ENCODE measurements around the gene TP53INP2.
"Not testable (repeated sequence)": the region's sequence is repeated elsewhere in the genome, so short reads cannot be mapped to it uniquely, and the experiment has no call there.

The TP53INP2 gene

GRCh38 chr20:34706302-34706875 lies 2.2 kb downstream of the TP53INP2 start:
- no peak for DNase-seq

DNA sequence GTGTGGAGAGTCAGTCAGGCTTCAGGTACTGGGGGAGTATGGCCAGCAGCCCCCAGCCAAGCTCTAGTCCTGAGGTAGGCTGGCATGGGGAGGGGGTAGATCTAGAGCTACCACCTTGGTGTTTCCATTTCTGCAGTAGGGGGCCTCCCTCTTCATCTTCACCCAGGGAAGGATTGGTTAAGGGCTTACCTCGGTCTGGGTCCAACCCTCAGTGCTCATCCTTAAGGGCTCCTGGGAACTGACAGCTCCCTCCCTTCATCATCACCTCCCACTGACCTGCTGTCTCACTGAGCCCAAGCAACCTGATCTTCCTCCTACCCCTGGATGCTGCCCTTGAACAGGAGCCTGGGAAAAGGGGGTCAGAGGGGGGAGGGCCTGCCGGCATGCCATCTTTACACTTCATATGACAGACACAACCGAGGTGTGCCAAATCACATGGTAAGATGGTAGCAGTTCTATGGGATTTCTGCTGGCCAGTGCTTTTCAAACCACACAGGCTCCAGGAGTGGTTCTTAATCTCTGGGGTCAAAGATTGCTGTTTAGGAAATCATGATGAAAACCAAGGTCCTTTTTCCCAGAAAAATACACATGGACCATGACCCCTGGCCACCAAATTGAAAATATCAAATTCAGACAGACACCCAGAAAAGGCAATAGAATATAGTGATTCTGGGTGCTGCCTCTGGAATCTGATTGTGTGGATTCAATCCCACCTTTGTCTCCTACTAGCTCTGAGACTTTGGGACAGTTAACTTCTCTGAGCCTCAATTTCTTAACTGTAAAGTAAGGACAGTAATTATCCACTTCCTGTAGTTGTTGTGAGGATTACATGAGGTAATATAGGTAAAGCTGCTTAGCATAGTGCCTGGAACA lies 3.0 kb downstream of the TP53INP2 start:
- DNase-seq, result no peak

- DNase-seq, result peak; percentile 55 to 59
Measured at GRCh38 chr20:34708621-34709043, 4.5 kb downstream of the TP53INP2 start.

GRCh38 chr20:34709044-34709830 lies 5.1 kb downstream of the TP53INP2 start:
- DNase-seq, result peak; percentile 83 to 84

GRCh38 chr20:34709831-34710567 lies 5.9 kb downstream of the TP53INP2 start:
- DNase-seq, result peak in 1 of 2 donors; percentile 45

DNA sequence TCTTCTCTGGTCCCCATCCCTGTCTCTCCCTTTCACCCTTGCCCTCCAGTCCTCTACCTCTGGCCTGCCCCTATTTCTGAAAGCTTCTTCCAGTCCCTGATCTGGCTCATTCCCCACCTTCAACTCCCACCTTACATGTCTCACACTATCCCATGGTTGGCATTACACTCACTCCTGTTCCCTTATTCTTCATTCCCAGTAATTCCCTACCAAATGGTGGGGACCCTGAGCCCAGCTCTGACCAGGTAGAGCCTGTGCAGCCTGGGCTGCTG lies 6.4 kb downstream of the TP53INP2 start:
- no peak for DNase-seq

- no peak for DNase-seq
Measured at GRCh38 chr20:34710861-34711574, 6.9 kb downstream of the TP53INP2 start.

DNA sequence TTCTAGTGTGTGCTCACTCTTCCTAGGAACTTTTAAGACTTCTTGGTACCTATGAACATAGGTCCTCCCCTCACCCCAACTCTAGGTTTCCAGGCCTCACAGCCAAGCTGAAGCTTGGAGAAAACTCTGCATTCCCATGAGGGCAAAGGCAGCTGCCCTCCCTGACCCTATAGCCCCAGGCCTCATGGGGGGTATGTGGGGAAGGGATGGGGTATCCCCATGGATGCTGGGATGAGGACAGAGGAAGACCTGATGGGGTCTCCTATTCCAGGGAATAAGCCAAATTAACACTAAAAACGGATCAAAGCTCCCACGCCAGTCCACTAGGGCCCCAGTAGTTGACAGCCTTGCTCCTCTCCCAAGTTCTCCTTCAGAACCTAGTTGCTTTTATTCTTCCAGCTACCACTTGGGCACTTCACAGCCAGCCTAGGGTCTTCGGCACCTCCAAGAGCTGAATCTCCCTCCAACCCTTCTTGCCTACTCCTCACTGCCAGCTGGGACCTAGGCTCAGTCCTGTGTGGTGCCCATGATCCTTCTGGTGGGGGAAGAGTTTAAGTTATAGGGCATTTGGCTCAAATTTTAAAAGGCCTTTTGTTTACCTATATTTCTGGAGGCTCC lies 7.8 kb downstream of the TP53INP2 start:
- DNase-seq, result no peak

DNA sequence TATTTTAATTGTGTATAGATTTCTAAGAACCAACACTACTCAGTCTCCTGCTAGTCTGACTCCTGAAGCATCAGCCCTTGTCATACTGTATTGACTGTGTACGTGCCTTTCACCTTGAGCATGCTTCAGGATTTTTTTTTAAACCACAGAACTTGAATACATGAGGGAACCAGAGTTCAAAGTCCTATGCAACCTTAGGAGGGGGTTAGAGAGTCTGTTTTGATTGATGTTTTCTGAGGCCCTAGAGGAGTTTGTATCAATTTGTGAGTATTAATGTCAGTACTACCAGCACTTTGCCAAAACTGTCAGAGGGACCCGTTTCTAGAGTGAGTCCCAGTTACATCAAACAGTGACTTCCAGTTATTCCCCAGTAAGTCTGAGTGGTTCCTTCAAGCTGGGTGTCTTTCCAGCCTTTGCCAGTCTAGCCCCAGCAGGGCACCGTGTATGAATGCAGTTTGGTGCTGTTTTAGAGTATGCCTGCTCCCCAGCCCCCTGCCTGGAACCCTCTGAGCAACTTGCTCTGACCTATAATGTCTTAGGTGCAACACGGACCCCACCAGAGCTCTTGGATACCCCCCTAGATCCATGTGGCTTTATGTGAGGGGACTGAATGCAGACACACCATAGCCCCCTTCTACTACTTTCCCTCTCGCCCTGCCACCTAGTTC lies 8.5 kb downstream of the TP53INP2 start:
- DNase-seq, result no peak

- DNase-seq, result no peak
Measured at GRCh38 chr20:34713194-34713943, 9.2 kb downstream of the TP53INP2 start.

- not testable (repeated sequence) for DNase-seq
Measured at GRCh38 chr20:34713944-34714515, 9.9 kb downstream of the TP53INP2 start.

DNA sequence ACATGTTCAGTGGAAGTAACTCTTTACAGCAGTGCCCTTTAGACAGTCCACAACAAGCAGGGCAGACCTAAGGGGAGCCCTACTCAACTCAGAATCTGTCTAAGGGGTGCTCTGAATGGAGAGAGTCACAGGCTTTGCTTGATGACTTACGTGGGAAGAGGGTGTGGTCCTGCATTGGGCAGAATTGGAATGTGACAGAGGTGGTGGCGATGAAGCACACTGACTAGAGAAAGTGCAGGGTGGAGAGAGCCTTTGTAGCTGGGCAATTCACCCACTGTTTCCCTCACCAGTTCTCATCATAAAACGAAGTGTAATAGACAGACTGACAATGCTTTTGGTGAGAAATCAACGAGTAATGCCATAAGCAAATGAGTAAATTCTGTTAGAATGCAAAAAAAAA lies 11.2 kb downstream of the TP53INP2 start:
- no peak for DNase-seq

DNA sequence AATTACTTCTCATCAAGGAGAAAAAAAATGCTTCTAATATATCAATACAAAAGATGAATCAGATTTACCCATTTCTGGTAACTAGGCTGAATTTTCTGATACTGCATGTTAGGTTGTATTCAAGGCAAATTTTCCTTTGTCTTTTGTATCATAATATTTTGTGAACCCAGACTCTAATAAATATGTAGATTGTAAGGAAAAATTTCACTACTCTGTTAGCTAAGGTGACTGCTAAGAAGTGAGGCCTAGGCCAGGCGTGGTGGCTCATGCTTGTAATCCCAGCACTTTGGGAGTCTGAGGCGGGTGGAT lies 12.7 kb downstream of the TP53INP2 start:
- no peak for DNase-seq

DNA sequence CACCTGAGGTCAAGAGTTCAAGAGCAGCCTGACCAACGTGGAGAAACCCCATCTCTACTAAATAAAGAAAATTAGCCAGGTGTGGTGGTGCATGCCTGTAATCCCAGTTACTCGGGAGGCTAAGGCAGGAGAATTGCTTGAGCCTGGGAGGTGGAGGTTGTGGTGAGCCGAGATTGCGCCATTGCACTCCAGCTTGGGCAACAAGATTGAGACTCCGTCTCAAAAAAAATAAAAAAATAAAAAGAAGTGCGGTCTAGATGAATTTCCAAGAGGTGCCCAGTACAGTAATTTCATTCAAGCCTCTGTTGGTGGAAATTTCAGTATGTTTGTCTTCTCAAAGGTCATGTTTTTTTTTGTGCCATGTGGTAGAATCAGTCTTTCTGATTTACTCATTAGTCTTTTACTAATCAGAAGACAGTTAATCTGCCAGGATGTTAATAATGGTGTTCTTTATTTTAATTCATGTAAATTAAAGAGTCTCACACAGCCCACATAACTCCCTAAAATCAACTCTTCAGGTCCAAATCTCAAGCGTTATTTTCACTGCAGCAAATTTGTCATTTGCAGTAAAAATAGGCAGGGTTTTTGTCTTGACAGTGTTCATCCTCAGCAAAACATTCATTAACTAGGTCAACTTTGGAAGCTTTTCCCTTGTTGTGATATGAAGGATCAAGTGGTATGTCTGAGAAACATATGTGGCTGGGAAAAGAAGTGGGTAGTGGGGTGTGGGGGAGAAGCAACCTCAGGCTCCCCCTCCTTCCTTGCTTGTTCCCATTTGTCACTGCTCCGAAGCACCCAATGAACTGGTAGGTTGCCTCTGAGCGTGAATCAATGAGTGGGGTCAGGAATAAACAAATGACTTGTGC lies 13.3 kb downstream of the TP53INP2 start:
- no peak for DNase-seq

- DNase-seq, result not testable (repeated sequence)
Measured at GRCh38 chr20:34719242-34720017, 15.3 kb downstream of the TP53INP2 start.

DNA sequence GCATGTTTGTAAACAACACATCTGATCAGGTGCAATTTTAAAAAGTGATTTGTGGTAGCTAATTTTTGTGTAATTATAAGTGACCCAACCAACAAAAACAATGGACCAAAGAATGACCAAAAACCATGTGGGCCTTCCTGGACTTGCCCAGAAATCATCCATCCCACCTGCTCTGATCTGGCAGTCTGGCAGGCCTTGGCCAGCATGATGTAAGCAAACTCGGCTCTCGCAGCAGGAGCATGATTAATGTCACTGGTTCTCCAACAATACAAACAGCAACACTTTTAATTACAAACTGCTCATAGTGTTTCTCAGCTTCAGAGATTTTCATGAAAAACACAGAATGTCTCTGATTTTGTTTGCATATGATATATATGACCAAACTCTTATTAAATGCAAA lies 16.1 kb downstream of the TP53INP2 start:
- DNase-seq, result no peak

DNA sequence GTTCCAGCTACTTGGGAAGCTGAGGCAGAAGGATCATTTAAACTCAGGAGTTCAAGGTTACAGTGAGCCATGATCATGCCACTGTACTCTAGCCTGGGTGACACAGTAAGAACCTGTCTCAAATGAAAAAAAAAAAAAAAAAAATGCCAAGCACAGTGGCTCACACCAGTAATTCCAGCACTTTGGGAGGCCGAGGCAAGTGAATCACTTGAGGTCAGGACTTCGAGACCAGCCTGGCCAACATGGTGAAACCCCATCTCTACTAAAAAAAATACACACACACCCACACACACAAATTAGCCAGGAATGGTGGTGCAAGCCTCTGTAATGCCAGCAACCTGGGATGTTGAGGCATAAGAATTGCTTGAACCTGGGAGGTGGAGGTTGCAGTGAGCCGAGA lies 18.4 kb downstream of the TP53INP2 start:
- not testable (repeated sequence) for DNase-seq

GRCh38 chr20:34724172-34724571 lies 20.0 kb downstream of the TP53INP2 start:
- no peak for DNase-seq

- no peak for DNase-seq
Measured at GRCh38 chr20:34729416-34729815, 25.3 kb downstream of the TP53INP2 start.

Data from CD4-positive, alpha-beta T cell treated with Interleukin-1 beta for 1 hour (primary cell).